ENCODE data around the gene UTS2B. TPM values are rescaled to one million over a fixed set of nuclear protein-coding genes. Genes with fewer than 3 reads are reported as not detected.

Gene UTS2B
- total and polyA plus RNA-seq, 2 of the 13 experiments (the other 11 are each of a cell fraction or from before 2014, with no cell fraction given), result 0.03 to 0.46 TPM

DNA sequence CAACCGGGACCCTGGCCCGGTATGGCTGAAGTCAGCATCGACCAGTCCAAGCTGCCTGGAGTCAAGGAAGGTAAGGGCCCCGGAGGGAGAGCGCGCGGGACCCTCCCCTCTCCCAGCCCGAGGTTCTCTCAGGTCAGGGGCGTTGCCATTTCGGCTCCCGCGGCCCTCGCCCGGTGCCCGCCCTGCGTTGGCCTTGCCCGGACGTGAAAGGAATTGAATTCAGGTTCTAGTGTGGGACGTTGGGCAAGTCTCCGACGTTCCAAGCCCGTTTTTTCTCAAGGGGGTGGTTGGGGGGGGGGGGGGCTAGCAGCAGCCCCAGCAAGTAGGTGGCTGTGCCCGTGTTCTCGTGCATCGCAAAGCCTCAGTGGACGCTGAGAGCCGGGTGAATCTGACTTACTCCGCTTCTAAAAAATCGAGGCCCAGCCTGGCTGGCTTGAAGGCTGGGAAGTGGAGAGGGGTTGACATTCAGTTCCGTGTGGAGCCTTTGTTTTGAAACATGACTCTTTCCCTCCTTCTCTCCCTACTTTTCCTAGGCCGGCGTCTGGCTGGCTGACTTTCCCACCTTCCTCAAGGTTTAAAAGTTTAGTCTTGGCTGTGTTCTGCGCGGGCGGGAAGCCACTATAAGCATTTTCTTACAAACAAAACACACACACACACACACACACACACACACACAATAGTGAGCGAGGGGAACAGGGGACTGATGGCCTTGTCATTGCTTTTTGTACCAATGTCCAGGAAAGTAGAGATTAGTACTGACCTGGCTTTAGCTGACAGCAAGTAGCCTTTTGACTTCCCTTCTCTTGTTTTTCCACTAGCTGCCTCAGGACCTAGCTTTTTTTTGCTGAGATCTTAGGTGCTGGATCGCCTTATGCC lies at the start of gene UTS2B (continued):
- TF ChIP-seq ZC3H4 (CRISPR knock-in tag; IDR thresholded peaks at IDR 0.05; ENCODE audit: borderline replicate concordance) (no peak), ZNF883 (CRISPR knock-in tag; IDR thresholded peaks at IDR 0.05; ENCODE audit: not compliant biosample characterization) (no peak), ZNF83 (CRISPR knock-in tag; IDR thresholded peaks at IDR 0.05; ENCODE audit: borderline replicate concordance) (no peak), NAIF1 (CRISPR knock-in tag; IDR thresholded peaks at IDR 0.05; ENCODE audit: borderline replicate concordance) (no peak), ZNF350 (CRISPR knock-in tag; IDR thresholded peaks at IDR 0.05; ENCODE audit: borderline replicate concordance, low read depth) (0 out of 2 replicates have a peak, but pooled peaks have one; percentile 20), RXRA (CRISPR knock-in tag; IDR thresholded peaks at IDR 0.05) (peak; percentile 56; the same call in 1 of the 2 replicates), MIER3 (CRISPR knock-in tag; IDR thresholded peaks at IDR 0.05; ENCODE audit: borderline replicate concordance) (no peak), RBFOX2 (IDR thresholded peaks at IDR 0.05; ENCODE audit: low read depth, low read length) (peak; percentile 74), KAT7 (CRISPR knock-in tag; IDR thresholded peaks at IDR 0.05; ENCODE audit: borderline replicate concordance) (no peak), ZSCAN9 (CRISPR knock-in tag; IDR thresholded peaks at IDR 0.05; ENCODE audit: borderline replicate concordance) (no peak), EED (CRISPR knock-in tag; IDR thresholded peaks at IDR 0.05) (0 out of 2 replicates have a peak, but pooled peaks have one; percentile 2), MAZ (IDR thresholded peaks at IDR 0.05; ENCODE audit: borderline replicate concordance, low read depth, low read length) (no peak), MAZ (CRISPR knock-in tag; IDR thresholded peaks at IDR 0.05; ENCODE audit: low read depth) (no peak), NFE2L2 (IDR thresholded peaks at IDR 0.05; ENCODE audit: low read length) (no peak), ARHGAP35 (CRISPR knock-in tag; IDR thresholded peaks at IDR 0.05; ENCODE audit: borderline replicate concordance) (no peak), ZNF264 (CRISPR knock-in tag; IDR thresholded peaks at IDR 0.05) (no peak), ZNF431 (CRISPR knock-in tag; IDR thresholded peaks at IDR 0.05; ENCODE audit: borderline replicate concordance, low read depth) (no peak), GTF3A (CRISPR knock-in tag; conservative IDR thresholded peaks at IDR 0.05) (no peak), ZNF782 (CRISPR knock-in tag; IDR thresholded peaks at IDR 0.05; ENCODE audit: borderline replicate concordance) (no peak)
- TF ChIP-seq, protein P1, sequence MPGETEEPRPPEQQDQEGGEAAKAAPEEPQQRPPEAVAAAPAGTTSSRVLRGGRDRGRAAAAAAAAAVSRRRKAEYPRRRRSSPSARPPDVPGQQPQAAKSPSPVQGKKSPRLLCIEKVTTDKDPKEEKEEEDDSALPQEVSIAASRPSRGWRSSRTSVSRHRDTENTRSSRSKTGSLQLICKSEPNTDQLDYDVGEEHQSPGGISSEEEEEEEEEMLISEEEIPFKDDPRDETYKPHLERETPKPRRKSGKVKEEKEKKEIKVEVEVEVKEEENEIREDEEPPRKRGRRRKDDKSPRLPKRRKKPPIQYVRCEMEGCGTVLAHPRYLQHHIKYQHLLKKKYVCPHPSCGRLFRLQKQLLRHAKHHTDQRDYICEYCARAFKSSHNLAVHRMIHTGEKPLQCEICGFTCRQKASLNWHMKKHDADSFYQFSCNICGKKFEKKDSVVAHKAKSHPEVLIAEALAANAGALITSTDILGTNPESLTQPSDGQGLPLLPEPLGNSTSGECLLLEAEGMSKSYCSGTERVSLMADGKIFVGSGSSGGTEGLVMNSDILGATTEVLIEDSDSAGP (CRISPR knock-in tag; IDR thresholded peaks at IDR 0.05; ENCODE audit: borderline replicate concordance), result peak; percentile 77; the same call in 1 of the 2 replicates
- TF ChIP-seq, protein P2, sequence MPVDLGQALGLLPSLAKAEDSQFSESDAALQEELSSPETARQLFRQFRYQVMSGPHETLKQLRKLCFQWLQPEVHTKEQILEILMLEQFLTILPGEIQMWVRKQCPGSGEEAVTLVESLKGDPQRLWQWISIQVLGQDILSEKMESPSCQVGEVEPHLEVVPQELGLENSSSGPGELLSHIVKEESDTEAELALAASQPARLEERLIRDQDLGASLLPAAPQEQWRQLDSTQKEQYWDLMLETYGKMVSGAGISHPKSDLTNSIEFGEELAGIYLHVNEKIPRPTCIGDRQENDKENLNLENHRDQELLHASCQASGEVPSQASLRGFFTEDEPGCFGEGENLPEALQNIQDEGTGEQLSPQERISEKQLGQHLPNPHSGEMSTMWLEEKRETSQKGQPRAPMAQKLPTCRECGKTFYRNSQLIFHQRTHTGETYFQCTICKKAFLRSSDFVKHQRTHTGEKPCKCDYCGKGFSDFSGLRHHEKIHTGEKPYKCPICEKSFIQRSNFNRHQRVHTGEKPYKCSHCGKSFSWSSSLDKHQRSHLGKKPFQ (CRISPR knock-in tag; IDR thresholded peaks at IDR 0.05; ENCODE audit: insufficient replicate concordance), result peak; percentile 47
- TF ChIP-seq, protein P3, sequence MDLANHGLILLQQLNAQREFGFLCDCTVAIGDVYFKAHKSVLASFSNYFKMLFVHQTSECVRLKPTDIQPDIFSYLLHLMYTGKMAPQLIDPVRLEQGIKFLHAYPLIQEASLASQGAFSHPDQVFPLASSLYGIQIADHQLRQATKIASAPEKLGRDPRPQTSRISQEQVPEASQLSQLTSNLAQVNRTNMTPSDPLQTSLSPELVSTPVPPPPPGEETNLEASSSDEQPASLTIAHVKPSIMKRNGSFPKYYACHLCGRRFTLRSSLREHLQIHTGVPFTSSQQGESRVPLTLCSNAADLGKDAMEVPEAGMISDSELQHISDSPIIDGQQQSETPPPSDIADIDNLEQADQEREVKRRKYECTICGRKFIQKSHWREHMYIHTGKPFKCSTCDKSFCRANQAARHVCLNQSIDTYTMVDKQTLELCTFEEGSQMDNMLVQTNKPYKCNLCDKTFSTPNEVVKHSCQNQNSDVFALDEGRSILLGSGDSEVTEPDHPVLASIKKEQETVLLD (CRISPR knock-in tag; IDR thresholded peaks at IDR 0.05; ENCODE audit: low read depth), result no peak
- TF ChIP-seq, protein P4, sequence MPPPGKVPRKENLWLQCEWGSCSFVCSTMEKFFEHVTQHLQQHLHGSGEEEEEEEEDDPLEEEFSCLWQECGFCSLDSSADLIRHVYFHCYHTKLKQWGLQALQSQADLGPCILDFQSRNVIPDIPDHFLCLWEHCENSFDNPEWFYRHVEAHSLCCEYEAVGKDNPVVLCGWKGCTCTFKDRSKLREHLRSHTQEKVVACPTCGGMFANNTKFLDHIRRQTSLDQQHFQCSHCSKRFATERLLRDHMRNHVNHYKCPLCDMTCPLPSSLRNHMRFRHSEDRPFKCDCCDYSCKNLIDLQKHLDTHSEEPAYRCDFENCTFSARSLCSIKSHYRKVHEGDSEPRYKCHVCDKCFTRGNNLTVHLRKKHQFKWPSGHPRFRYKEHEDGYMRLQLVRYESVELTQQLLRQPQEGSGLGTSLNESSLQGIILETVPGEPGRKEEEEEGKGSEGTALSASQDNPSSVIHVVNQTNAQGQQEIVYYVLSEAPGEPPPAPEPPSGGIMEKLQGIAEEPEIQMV (CRISPR knock-in tag; IDR thresholded peaks at IDR 0.05; ENCODE audit: low read depth), result no peak
